GM19324 (cell line): ENCODE results near the gene TBC1D2.
"Not testable (repeated sequence)": the region's sequence is repeated elsewhere in the genome, so short reads cannot be mapped to it uniquely, and the experiment has no call there.

Experiments used
- ATAC-seq: cut with Tn5 transposase; IDR thresholded peaks from one replicate; pipeline ENCODE4 v1.9.1; 2021; ENCODE audit warnings: mild to moderate bottlenecking, moderate library complexity; ENCODE audit not compliant: unreplicated experiment, low FRiP score

Gene TBC1D2

GRCh38 chr9:98191671-98192502 lies 63.6 kb downstream of the TBC1D2 start:
- no peak for ATAC-seq

DNA sequence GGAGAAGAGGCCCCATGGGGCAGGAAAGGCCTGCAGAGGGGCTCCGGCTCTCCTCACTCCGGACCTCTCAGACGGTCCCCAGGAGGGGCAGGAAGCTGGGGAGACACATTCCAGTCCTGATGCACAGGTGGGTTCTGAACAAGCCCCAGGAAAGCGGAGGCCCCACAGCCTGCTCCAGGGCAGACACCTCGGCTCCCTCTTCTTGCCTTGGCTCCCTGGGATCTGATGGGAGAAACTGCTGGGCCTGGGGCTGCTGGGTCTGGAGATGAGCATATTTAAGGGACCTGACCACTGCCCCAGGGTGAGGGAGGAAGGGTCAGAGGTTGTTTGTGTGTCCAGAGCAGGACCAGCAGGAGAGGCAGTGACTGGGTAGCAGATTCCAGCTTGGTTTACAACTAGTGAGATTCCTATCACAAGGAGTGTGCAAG lies 64.3 kb downstream of the TBC1D2 start:
- no peak for ATAC-seq

- no peak for ATAC-seq
These were observed 64.7 kb downstream of the TBC1D2 start for GRCh38 chr9:98190757-98191105.

- ATAC-seq: no peak
These were observed 66.0 kb downstream of the TBC1D2 start for GRCh38 chr9:98189412-98189811.

DNA sequence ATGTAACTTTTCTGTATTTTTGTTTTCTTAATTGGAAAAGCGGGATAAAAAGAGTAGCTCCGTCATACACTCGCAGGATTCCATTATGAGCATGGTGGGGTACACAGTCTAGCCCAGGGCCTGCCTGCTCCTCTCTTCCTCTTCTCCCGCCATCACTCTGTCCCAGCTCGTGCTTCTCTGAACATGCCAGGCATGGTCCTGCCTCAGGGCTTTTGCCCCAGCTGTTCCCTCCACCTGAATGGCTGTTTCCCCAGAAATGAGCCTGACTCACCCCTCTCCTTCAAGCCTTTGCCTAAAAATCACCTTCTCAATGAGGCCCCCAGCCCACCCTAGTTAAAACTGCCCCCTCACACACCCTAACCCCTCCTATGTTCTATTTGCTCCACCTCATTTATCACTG lies 67.5 kb downstream of the TBC1D2 start:
- no peak for ATAC-seq

GRCh38 chr9:98186236-98186635 lies 69.2 kb downstream of the TBC1D2 start:
- ATAC-seq: no peak

DNA sequence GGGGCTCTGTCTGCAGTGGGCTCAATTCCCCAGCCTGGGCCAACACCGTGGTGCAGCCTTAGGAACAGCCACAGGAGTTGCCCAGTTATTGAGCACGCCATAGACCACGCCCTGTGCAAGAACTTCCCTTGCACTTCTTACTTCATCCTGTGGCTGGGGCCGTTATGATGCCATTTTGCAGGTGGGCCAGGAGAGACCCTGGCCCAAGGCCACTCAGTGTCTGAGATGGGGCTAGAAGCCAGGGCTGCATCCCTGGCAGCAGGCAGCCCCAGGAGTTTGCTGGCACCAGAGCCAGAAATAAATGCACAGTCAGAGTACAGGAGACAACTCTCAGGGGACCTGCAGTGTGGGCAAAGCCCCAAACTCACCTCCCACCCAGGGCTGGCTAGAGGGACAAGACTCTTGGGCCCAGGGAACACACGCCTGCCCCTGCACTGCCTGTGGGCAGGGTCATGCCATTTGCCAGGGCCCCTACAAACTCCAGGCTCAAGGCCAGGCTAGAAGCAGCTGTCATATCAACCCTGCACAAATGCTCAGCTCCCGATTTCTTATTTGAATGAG lies 69.8 kb downstream of the TBC1D2 start:
- no peak for ATAC-seq

GRCh38 chr9:98185021-98185567 lies 70.4 kb downstream of the TBC1D2 start:
- no peak for ATAC-seq

- ATAC-seq: no peak
These were observed 71.1 kb downstream of the TBC1D2 start for GRCh38 chr9:98184326-98184725.

GRCh38 chr9:98182889-98183599 lies 72.4 kb downstream of the TBC1D2 start:
- ATAC-seq: no peak

DNA sequence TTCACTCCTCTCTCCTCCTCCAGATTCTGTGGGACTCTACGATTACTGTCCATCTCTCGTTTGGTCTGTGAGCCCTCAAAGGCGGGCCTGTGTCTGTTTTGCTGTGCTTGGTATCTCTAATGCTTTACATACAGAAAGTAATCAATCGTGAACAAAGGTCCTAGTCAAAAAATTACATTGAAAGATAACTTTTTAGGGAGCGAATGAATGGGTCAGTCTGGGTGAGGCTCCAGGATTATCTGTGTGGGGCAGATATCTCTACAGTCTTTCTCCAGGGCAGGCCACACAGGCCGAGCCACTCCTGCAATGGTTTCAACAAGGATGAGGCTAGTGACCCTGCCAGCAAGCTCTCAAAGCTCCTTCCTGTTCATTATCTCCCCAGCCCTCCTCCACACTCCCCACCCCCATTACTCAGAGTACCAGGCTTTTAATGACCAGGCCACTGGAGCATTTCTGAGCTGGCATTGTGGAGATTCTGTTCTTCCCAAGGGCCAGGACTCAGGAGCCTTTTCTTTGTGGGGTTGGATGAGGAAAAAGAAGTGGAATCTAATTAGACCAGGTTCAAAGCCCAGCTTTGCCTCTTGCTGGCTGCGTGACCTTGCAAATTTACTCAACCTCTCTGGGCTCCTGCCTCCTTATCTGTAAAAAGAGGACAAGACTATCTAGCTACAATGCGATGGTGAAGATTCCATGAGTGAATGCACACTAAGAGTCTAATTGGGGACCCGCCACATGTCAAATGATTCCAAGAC lies 73.2 kb downstream of the TBC1D2 start:
- ATAC-seq: no peak

DNA sequence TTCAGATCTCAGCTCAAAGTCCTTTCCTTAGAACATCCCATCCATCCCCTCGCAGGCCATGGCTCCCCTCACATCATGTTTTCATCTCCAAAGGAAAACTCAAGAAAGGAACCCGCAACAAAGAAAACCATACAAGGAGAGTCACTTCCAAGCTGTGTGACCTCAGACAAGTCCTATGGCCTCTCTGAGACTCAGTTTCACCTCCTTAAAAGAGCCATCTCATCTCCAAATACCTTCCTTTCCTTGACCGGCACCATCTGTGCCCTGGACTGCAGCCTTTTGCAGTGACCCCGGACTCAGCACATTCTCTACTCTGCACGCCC lies 73.7 kb downstream of the TBC1D2 start:
- ATAC-seq: no peak

DNA sequence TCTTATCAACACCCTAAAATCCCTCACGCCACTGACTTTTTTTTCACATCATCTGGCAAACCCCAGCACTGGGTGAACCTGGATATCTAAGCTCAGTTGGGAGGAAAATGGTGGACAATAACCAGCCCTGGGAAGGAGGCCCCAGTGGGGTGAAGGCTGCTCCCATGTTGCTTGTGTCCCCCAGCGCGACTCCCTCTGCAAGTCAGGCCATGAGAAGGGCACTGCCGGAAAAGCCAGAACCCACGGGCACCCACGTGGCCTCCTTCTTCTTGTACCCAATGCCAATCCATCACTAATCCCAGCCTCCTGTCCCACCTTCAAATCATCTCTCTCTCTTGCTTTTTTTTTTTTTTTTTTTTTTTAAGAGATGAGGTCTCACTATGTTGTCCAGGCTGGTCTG lies 74.5 kb downstream of the TBC1D2 start:
- ATAC-seq: no peak

GRCh38 chr9:98178874-98179850 lies 76.3 kb downstream of the TBC1D2 start:
- no peak for ATAC-seq

GRCh38 chr9:98176391-98177259 lies 78.8 kb downstream of the TBC1D2 start:
- no peak for ATAC-seq

GRCh38 chr9:98175762-98176161 lies 79.7 kb downstream of the TBC1D2 start:
- no peak for ATAC-seq

- no peak for ATAC-seq
These were observed 80.3 kb downstream of the TBC1D2 start for GRCh38 chr9:98175028-98175569.

- ATAC-seq: not testable (repeated sequence)
These were observed 80.9 kb downstream of the TBC1D2 start for GRCh38 chr9:98174502-98174918.
